ACHN (cell line): ENCODE data around the gene FHAD1.

ENCODE experiments used
- DNase-seq: peaks from one replicate; pipeline ENCODE4 v3.0.0-alpha.2; 2015
- in situ Hi-C: cut with HindIII; loops from 2 replicates; pipeline ENCODE4 v1.10.0; 2017; ENCODE audit warnings: low sequenced_read_pairs, low pct_ligation_motif_present, low pct_unique_long_range_greater_than_20kb

Gene FHAD1

DNA sequence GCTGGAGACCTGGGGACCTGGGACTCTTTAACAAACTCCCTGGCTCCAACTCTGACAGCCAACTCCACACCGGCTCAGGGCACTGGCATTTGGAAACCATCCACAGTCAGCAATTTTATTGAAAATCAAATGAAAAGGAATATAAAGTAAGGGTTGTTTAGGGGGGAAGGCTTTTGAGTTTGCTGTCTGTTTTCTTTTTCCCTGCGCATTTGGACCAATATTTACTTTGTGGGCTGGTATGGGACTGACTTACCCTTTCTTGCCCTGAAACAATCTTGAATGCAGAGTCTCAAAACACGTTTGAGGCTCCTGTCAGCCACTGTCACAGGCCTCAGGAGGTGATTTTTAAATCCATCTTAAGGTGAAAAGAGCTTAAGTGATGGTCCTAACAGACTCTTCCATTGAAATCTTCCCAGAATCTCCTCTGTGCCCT is 147.3 kb downstream of the FHAD1 start:
- no peak for DNase-seq
- in situ Hi-C loops = no loop called here

GRCh38 chr1:15397236-15397635 is 150.2 kb downstream of the FHAD1 start:
- in situ Hi-C loops = no loop called here
- no peak for DNase-seq

DNA sequence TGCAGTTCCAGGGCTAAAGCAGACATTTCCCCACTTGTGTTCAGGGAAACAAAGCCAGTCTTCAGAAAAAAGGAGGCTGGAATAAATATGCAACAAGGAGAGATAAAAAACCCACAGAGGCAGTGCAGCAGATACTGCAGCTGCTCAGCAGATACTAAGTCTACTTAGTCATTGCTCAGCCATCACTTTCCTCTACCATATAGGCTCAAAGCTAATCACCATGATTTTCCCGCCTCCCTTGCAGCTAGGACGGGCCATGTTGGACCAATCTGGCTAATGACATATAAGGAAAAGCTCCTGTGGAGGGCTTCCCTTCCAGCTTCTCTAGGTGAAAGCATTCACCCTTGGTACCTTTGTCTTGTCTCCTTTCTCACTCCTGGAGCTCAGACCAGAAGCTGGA is 152.7 kb downstream of the FHAD1 start:
- in situ Hi-C loops = no loop called here
- DNase-seq = no peak

DNA sequence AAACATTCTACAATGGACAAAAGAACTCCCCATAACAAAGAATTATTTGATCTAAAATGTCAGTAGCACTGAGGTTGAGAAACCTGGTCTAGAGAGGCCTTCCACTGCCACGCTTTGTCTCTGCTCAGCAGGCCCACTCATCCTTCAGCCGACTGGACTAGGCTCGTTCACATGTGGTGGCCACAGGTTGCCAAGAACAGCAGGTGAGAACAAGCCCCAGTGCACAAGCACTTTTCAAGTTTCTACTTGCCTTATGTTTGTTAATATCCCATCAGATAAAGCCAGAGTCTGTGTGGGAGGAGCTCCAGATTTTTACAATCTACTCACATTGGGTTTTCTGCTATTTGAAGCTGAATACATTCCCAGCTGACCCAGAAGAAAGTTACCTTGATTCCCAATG is 153.6 kb downstream of the FHAD1 start:
- in situ Hi-C loops = no loop called here
- DNase-seq = no peak

DNA sequence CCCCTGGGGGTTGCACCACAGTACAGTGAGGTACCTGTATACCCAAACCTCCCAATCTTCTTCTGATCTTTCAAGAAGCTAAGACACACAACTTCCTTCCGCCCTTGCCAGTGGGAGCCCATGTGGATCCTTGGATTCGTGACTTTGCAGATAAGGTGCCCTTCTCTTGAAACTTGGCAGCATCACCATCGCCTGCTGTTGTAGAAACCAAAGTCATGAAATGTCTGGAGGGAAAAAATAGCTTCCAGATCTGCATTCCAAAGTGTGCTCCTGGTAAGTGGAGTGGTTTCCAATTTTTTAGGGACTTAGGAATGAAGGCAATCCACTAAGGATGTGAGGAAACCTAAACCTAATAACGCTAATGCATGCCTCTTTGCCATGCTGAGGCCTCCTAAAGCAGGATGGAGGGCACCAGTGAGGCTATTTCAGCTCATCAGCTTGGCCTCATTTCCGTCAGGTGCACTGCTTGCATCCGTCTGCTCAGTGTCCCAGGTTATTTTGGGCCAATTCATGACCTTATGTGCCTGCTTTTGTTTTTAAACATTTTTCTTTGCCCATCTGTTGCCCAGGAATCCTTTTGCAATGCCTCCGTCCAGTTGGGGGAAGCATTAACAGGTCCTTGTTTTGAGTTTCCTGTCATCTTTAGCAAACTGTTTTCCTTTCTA is 154.5 kb downstream of the FHAD1 start:
- in situ Hi-C loops = no loop called here

GRCh38 chr1:15402809-15403450 is 155.9 kb downstream of the FHAD1 start:
- DNase-seq = no peak
- in situ Hi-C loops = no loop called here

More for the DNA sequence above, 154.5 kb downstream of the FHAD1 start:
- DNase-seq = no peak

DNA sequence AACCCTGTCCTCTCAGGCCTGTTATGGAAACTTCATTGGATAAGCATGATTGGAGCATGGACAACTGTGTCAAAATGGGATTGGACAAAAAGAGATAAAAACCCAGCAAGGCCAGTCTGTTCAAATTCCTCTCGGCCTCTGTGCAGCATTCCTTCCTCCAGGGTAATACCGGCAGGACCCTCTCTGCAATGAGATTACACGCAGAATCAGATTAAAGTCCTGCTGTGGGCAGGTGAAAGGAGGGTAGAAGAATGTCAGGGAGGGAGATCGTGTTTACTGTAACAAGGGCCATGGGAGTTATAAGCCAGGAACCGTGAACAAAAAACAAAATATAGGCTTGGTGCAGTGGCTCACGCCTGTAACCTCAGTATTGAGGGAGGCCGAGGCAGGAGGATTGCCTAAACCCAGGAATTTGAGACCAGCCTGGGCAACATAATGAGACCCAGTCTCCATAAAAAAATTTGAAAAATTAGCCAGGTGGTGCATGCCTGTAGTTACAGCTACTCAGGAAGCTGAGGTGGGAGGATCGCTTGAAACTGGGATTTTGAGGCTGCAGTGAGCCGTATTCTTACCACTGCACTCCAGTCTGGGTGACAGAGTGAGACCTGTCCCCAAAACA is 157.0 kb downstream of the FHAD1 start:
- DNase-seq = no peak
- in situ Hi-C loops = no loop called here

- in situ Hi-C loops = no loop called here
- DNase-seq = no peak
Measured at GRCh38 chr1:15405106-15405850, 158.3 kb downstream of the FHAD1 start.

GRCh38 chr1:15406614-15407559 is 159.9 kb downstream of the FHAD1 start:
- peak; percentile 23 for DNase-seq

DNA sequence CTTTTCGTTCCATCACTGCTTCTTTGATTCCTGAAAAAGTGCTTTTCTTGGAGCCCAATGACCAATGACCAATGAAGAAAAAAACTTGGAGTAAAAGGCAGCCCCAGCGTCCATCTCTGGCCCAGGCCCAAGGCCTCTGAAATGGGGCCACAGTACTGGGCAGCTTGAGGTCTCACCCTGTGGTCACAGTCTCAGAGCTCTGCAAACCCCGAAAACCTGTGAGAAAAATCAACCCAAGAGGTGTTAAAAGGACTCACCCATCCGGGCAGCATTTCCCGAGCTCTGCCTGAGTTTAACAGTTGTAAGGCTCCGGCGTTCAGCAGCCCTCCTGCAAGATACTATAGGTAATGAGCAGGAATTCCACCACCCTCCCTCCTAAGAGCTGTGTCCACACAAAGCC is 160.6 kb downstream of the FHAD1 start:
- in situ Hi-C loops = no loop called here

More at GRCh38 chr1:15406614-15407559, 159.9 kb downstream of the FHAD1 start:
- in situ Hi-C loops = no loop called here

GRCh38 chr1:15408890-15409387 is 161.9 kb downstream of the FHAD1 start:
- in situ Hi-C loops = no loop called here
- DNase-seq = no peak

More for the DNA sequence above, 160.6 kb downstream of the FHAD1 start:
- no peak for DNase-seq

GRCh38 chr1:15409388-15410222 is 162.6 kb downstream of the FHAD1 start, which contains the start of gene EFHD2:
Gene EFHD2 (plus strand): TSS chr1:15409888. CDS start chr1:15409972, 84 bp downstream.
- in situ Hi-C loops = no loop called here
- DNase-seq = peak; percentile 79

GRCh38 chr1:15410223-15410883 is 163.3 kb downstream of the FHAD1 start:
- no peak for DNase-seq
- in situ Hi-C loops = no loop called here

DNA sequence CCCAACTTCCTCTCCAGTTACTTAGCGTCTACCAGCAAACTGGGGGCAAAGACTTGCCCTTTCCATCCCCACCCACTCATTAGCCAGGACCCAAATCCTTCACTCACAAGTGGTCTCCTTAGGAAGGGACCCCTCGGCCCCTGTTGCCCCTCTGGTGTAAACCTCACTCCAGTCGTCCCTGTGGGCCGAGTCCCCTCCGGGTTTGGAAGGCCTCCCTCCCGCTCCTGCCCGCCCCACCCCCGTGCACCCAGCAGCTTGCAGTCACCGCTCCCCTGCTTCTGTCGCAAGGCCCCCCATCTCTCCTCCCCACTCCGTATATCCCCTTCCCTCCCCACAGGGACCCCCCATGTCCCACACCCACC is 163.8 kb downstream of the FHAD1 start:
- DNase-seq = no peak
- in situ Hi-C loops = no loop called here

- in situ Hi-C loops = no loop called here
- no peak for DNase-seq
Measured at GRCh38 chr1:15411593-15412137, 164.6 kb downstream of the FHAD1 start.

DNA sequence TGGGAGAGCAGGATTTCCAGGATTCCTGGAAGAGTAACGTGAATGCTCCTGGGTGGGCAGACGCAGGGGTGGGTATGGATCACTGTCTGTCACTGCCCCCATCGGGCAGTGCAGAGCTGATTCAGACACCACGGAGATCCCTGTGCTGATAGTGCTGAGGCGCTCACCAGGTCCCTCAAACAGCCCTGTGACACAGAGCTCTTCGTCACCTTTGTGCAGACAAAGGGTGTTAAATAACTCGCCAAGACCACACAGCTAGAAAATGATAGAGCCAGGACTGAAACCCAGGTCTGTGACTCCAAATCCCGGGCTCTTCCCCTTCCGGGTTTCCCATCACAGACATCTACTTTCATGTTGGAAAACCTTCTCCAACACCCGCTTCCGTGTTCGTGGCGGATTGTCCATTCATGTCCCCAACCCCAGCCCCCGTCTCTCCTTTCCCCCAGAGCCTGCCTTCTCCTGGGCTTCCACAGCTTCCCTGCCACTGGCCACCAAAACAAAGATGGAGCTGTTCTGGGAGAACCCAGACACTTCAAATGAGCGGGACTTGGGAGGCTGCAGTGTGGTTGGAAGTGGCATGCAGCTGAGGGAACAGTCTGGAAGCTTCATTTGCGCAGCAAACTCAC is 165.3 kb downstream of the FHAD1 start:
- in situ Hi-C loops = no loop called here
- DNase-seq = no peak
